GM12874 (cell line): ENCODE measurements around the gene ADAMTS12.

Source experiments
- TF ChIP-seq, protein P1 (sequence below): IDR thresholded peaks from 2 replicates; pipeline ENCODE4 v1.5.1; 2011; ENCODE audit warnings: low read depth, mild to moderate bottlenecking, control low read depth, low read length, moderate library complexity; ENCODE audit not compliant: insufficient read depth

The ADAMTS12 gene

GRCh38 chr5:33892620-33893137 lies 889 bp upstream of the ADAMTS12 start:
- TF ChIP-seq, protein P1, sequence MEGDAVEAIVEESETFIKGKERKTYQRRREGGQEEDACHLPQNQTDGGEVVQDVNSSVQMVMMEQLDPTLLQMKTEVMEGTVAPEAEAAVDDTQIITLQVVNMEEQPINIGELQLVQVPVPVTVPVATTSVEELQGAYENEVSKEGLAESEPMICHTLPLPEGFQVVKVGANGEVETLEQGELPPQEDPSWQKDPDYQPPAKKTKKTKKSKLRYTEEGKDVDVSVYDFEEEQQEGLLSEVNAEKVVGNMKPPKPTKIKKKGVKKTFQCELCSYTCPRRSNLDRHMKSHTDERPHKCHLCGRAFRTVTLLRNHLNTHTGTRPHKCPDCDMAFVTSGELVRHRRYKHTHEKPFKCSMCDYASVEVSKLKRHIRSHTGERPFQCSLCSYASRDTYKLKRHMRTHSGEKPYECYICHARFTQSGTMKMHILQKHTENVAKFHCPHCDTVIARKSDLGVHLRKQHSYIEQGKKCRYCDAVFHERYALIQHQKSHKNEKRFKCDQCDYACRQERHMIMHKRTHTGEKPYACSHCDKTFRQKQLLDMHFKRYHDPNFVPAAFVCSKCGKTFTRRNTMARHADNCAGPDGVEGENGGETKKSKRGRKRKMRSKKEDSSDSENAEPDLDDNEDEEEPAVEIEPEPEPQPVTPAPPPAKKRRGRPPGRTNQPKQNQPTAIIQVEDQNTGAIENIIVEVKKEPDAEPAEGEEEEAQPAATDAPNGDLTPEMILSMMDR, result no peak

DNA sequence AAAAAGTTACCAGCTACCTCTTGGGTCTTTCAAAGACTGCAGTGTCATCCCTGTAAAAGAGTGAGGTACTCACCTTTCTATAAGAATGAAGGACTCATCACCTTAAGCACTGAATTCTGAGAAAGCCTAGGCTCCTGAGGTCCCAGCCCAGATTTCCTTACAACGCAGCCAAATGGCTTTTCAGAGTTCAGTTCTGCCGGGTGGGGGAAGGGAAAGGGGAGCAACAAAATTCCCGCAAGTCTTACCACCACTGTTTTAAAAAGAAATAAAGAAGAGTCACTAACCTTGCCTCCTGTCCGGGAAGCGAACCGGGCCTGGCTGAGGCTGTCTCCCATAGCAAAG lies 373 bp downstream of the ADAMTS12 start:
- TF ChIP-seq, protein P1, result no peak

GRCh38 chr5:33890131-33891032 lies 1.4 kb downstream of the ADAMTS12 start:
- TF ChIP-seq, protein P1, result peak; percentile 49; the same call in 1 of the 2 replicates

GRCh38 chr5:33888587-33888986 lies 3.2 kb downstream of the ADAMTS12 start:
- TF ChIP-seq, protein P1, result no peak

DNA sequence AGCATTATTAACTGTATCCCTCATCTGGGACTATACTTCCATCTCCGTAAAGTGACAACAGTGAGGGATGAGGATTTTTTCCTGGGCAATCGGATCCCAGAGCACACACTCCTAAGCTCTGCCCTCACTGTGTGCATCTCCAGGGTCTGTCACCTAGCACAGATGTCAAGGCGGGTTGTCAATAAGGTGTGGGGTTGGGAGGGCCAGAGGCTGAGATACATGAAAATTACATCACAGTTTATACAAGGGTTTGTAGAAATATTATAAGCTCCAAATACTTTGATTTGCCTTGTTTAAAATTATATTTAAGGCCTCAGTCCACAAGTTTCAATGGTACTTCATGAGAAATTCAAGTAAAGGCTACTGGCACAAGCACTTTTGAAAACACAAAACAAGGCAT lies 4.5 kb downstream of the ADAMTS12 start:
- TF ChIP-seq, protein P1, result no peak

DNA sequence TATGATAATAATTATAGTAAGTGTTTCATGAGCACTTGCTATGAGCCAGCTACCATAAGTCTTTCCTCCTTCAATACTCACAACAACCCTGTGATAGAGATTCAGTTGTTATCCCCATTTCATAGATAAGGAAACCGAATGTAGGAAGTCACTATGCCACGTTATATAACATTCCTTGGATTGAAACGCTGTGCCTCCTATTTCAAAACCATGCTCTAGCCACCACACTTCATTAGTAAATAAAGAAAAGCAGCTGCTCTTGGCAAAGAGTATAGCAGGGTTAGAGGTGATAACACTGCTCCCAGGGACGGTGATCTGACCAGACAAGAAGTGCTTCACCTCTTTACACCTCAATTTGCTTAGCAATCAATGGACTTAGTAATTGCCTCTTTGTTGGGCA lies 5.5 kb downstream of the ADAMTS12 start:
- TF ChIP-seq, protein P1, result no peak

GRCh38 chr5:33885679-33886078 lies 6.1 kb downstream of the ADAMTS12 start:
- TF ChIP-seq, protein P1, result no peak
